AG09319 (cell line): ENCODE measurements around the gene PLEKHG1.

Source experiments
- DNase-seq: peaks from one replicate; pipeline ENCODE4 v3.0.0-alpha.2; 2010; ENCODE audit warnings: low read depth; ENCODE audit errors: extremely low read depth
- CTCF ChIP-seq: IDR thresholded peaks from 2 replicates; pipeline ENCODE4 v1.5.1; 2011; ENCODE audit warnings: low read depth, mild to moderate bottlenecking, inconsistent platforms, low read length, moderate library complexity

The PLEKHG1 gene

GRCh38 chr6:150631984-150632642 lies 32.4 kb downstream of the PLEKHG1 start:
- TF ChIP-seq CTCF = no peak
- no peak for DNase-seq

- no peak for DNase-seq
Observed at GRCh38 chr6:150632785-150633485, 33.2 kb downstream of the PLEKHG1 start.

GRCh38 chr6:150633486-150633834 lies 33.8 kb downstream of the PLEKHG1 start:
- no peak for DNase-seq
- TF ChIP-seq CTCF = no peak

More at GRCh38 chr6:150632785-150633485, 33.2 kb downstream of the PLEKHG1 start:
- TF ChIP-seq CTCF = no peak

GRCh38 chr6:150634176-150634963 lies 34.7 kb downstream of the PLEKHG1 start:
- no peak for TF ChIP-seq CTCF
- no peak for DNase-seq

GRCh38 chr6:150634964-150635292 lies 35.2 kb downstream of the PLEKHG1 start:
- DNase-seq = no peak
- TF ChIP-seq CTCF = no peak

GRCh38 chr6:150635906-150636514 lies 36.3 kb downstream of the PLEKHG1 start:
- DNase-seq = no peak
- TF ChIP-seq CTCF = no peak
